ENCODE measurements around the gene SPATA2. TPM values are rescaled to one million over a fixed set of nuclear protein-coding genes. Genes with fewer than 3 reads are reported as not detected.

SPATA2 gene
- total and polyA plus RNA-seq, 2 of the 13 experiments (the other 11 are each of a cell fraction or from before 2014, with no cell fraction given), result 3.2 to 8.7 TPM

- TF ChIP-seq ZNF18 (CRISPR knock-in tag; IDR thresholded peaks at IDR 0.05; ENCODE audit: insufficient replicate concordance), result no peak
- TF ChIP-seq ZNF274 (CRISPR knock-in tag; IDR thresholded peaks at IDR 0.05), result no peak
- TF ChIP-seq SNAPC2 (CRISPR knock-in tag; IDR thresholded peaks at IDR 0.05), result no peak
- TF ChIP-seq GATA4 (IDR thresholded peaks at IDR 0.05; ENCODE audit: borderline replicate concordance, low read depth), result no peak
- peak; percentile 82 for TF ChIP-seq MTA1 (CRISPR knock-in tag; IDR thresholded peaks at IDR 0.05; ENCODE audit: borderline replicate concordance)
- no peak for TF ChIP-seq USF2 (IDR thresholded peaks at IDR 0.05; ENCODE audit: low read depth, low read length)
- no peak for TF ChIP-seq USF2 (CRISPR knock-in tag; IDR thresholded peaks at IDR 0.05; ENCODE audit: borderline replicate concordance)
- no peak for TF ChIP-seq ZNF646 (CRISPR knock-in tag; IDR thresholded peaks at IDR 0.05)
- no peak for TF ChIP-seq BRD4 (CRISPR knock-in tag; IDR thresholded peaks at IDR 0.05)
- TF ChIP-seq ATF2 (CRISPR knock-in tag; IDR thresholded peaks at IDR 0.05), result no peak
- TF ChIP-seq KAT8 (CRISPR knock-in tag; IDR thresholded peaks at IDR 0.05), result peak; percentile 63; the same call in 1 of the 2 replicates
- no peak for TF ChIP-seq ELF4 (CRISPR knock-in tag; IDR thresholded peaks at IDR 0.05; ENCODE audit: borderline replicate concordance)
- TF ChIP-seq ZNF33A (CRISPR knock-in tag; IDR thresholded peaks at IDR 0.05; ENCODE audit: borderline replicate concordance), result 0 out of 2 replicates have a peak, but pooled peaks have one; percentile 54
- no peak for TF ChIP-seq ONECUT2 (CRISPR knock-in tag; IDR thresholded peaks at IDR 0.05)
- no peak for TF ChIP-seq ZNF746 (CRISPR knock-in tag; IDR thresholded peaks at IDR 0.05)
These were observed 30.6 kb upstream of the SPATA2 start (continued) for GRCh38 chr20:49945701-49946477.

All from HepG2 (cell line).